Nucleus accumbens (tissue), 56 donors: Measurements from ENCODE around the gene PIM2.

ENCODE experiments used
- DNase-seq, 56 donors: peaks; one replicate each; lab custom pipeline; 2025; lab: John Stamatoyannopoulos, UW

Gene PIM2

GRCh38 chrX:48909703-48910294, 9.0 kb downstream of the PIM2 start:
- DNase-seq = no peak

GRCh38 chrX:48908600-48908999, 10.2 kb downstream of the PIM2 start:
- no peak for DNase-seq

GRCh38 chrX:48905090-48905790, 13.6 kb downstream of the PIM2 start:
- DNase-seq = no peak

GRCh38 chrX:48904626-48905025, 14.2 kb downstream of the PIM2 start:
- DNase-seq = no peak

- DNase-seq = no peak
Observed at GRCh38 chrX:48904180-48904579, 14.6 kb downstream of the PIM2 start.

GRCh38 chrX:48903290-48903689, 15.5 kb downstream of the PIM2 start:
- DNase-seq = no peak

GRCh38 chrX:48902776-48903175, 16.0 kb downstream of the PIM2 start:
- DNase-seq = no peak

GRCh38 chrX:48902135-48902534, 16.7 kb downstream of the PIM2 start:
- DNase-seq = no peak

- DNase-seq = no peak
Observed at GRCh38 chrX:48901069-48901468, 17.8 kb downstream of the PIM2 start.

- DNase-seq = no peak
Observed at GRCh38 chrX:48899078-48899410, 19.8 kb downstream of the PIM2 start.

GRCh38 chrX:48897625-48898306, 21.1 kb downstream of the PIM2 start, which contains the start of the genes PQBP1 and TIMM17B:
Gene PQBP1, plus strand, starts transcription at chrX:48897930. Its CDS starts 580 bp downstream, at chrX:48898510.
Gene TIMM17B, minus strand, starts transcription at chrX:48897768. Its CDS starts 19 bp downstream, at chrX:48897749.
- peak; percentile 27 to 94 (median 86) for DNase-seq

GRCh38 chrX:48897157-48897624, 21.6 kb downstream of the PIM2 start:
- DNase-seq = peak in 49 of 56 donors; percentile 12 to 81 (median 55)

- DNase-seq = peak in 10 of 56 donors; percentile 1 to 45 (median 10)
Observed at GRCh38 chrX:48896611-48897011, 22.2 kb downstream of the PIM2 start.

GRCh38 chrX:48894891-48895290, 23.9 kb downstream of the PIM2 start:
- no peak for DNase-seq

GRCh38 chrX:48893556-48894348, 25.1 kb downstream of the PIM2 start:
- no peak for DNase-seq

- DNase-seq = no peak
Observed at GRCh38 chrX:48892896-48893295, 25.9 kb downstream of the PIM2 start.

- DNase-seq = peak; percentile 3 to 86 (median 68)
Observed at GRCh38 chrX:48891402-48892288, 27.2 kb downstream of the PIM2 start.

GRCh38 chrX:48890934-48891401, 27.9 kb downstream of the PIM2 start:
- DNase-seq = peak in 11 of 56 donors; percentile 11 to 47 (median 35)

GRCh38 chrX:48890296-48890925, 28.4 kb downstream of the PIM2 start:
- DNase-seq = peak in 18 of 56 donors; percentile 0 to 34 (median 8)
